BJ (cell line): Measurements from ENCODE around the gene NEUROD2. TPM values are rescaled to one million over a fixed set of nuclear protein-coding genes. Genes with fewer than 3 reads are reported as not detected.

Experiments
- CTCF ChIA-PET: fragments of 350-600 bp; formaldehyde crosslinking; extraction: SDS; loops from one replicate; lab custom pipeline; 2021; ENCODE audit warnings: antibody characterized with exemption, inconsistent platforms; lab: Yijun Ruan, JAX
- POLR2A ChIA-PET: fragments of 300-600 bp; sonication (Branson Sonifier 250); formaldehyde crosslinking; extraction: SDS; loops from one replicate; lab custom pipeline; 2021; ENCODE audit warnings: antibody characterized with exemption; lab: Charles Lee
- DNase-seq: peaks from one replicate; pipeline ENCODE4 v3.0.0-alpha.2; 2011; ENCODE audit warnings: low read depth
- H3K27me3 ChIP-seq: 2 replicates; pipeline ENCODE4 v1.6.0; 2011; ENCODE audit warnings: low read length; ENCODE audit not compliant: control insufficient read depth, insufficient read depth
- H3K36me3 ChIP-seq: 2 replicates; pipeline ENCODE4 v1.5.1; 2011; ENCODE audit warnings: low read length; ENCODE audit not compliant: control insufficient read depth, insufficient read depth
- H3K4me3 ChIP-seq: 2 replicates; pipeline ENCODE4 v1.5.1; 2011; ENCODE audit warnings: low read depth, mild to moderate bottlenecking, control low read depth, low read length
- CTCF ChIP-seq: IDR thresholded peaks from 2 replicates; pipeline ENCODE4 v1.5.1; 2011; ENCODE audit warnings: low read depth, mild to moderate bottlenecking, control low read depth, inconsistent platforms, low read length, moderate library complexity; ENCODE audit not compliant: insufficient read depth
- polyA plus RNA-seq: library from polyadenylated mRNA; depleted of rRNA; stranded (reverse); fragments of >200 nt; gene quantifications from 2 replicates; pipeline ENCODE4 v1.2.3, GENCODE V29; 2011

The NEUROD2 gene
- polyA plus RNA-seq, 1 experiment = not detected

- ChIA-PET CTCF (interaction anchor here (0.7 to 5.6 kb wide), 3 partner anchors 11 to 38 kb away, joined by 3 to 35 read pairs (median 4); no protein-coding TSS in a partner anchor), POLR2A (no interaction called here)
- no peaks in the 10 kb centered on the region for H3K36me3 ChIP-seq
- H3K27me3 ChIP-seq = peaks cover 36% of the 10 kb centered on the region
- no peak for DNase-seq
- no peak for TF ChIP-seq CTCF
- H3K4me3 ChIP-seq = no peak overlapping the region
These were observed 3.8 kb upstream of the NEUROD2 start for GRCh38 chr17:39611401-39612112.

GRCh38 chr17:39609416-39610025 lies 1.8 kb upstream of the NEUROD2 start:
- DNase-seq = no peak
- ChIA-PET POLR2A (no interaction called here), CTCF (interaction anchor here (1.1 to 5.6 kb wide), 2 partner anchors 10 to 13 kb away, joined by 3 to 35 read pairs; no protein-coding TSS in a partner anchor)
- H3K36me3 ChIP-seq = no peaks in the 10 kb centered on the region
- no peak overlapping the region for H3K4me3 ChIP-seq
- no peak for TF ChIP-seq CTCF
- H3K27me3 ChIP-seq = peaks cover 43% of the 10 kb centered on the region

GRCh38 chr17:39608142-39608981 lies 642 bp upstream of the NEUROD2 start:
- Histone ChIP-seq H3K27me3 (peaks cover 48% of the 10 kb centered on the region), H3K36me3 (no peaks in the 10 kb centered on the region), H3K4me3 (no peak overlapping the region)
- POLR2A ChIA-PET = no interaction called here
- no peak for TF ChIP-seq CTCF
- CTCF ChIA-PET = no interaction called here
- no peak for DNase-seq

- Histone ChIP-seq H3K4me3 (no peak overlapping the region), H3K27me3 (peaks cover 56% of the 10 kb centered on the region), H3K36me3 (no peaks in the 10 kb centered on the region)
- CTCF ChIA-PET = interaction anchor here (4.3 kb wide), 1 partner anchor 15 kb away, joined by 30 read pairs; no protein-coding TSS in a partner anchor
- no peak for TF ChIP-seq CTCF
- POLR2A ChIA-PET = no interaction called here
- DNase-seq = no peak
These were observed 466 bp downstream of the NEUROD2 start for GRCh38 chr17:39607057-39607850.
